ENCODE data around the gene RASAL1. TPM values are rescaled to one million over a fixed set of nuclear protein-coding genes. Genes with fewer than 3 reads are reported as not detected.

The RASAL1 gene
- polyA plus RNA-seq, 3 donors from 2014 or later: not detected

DNA sequence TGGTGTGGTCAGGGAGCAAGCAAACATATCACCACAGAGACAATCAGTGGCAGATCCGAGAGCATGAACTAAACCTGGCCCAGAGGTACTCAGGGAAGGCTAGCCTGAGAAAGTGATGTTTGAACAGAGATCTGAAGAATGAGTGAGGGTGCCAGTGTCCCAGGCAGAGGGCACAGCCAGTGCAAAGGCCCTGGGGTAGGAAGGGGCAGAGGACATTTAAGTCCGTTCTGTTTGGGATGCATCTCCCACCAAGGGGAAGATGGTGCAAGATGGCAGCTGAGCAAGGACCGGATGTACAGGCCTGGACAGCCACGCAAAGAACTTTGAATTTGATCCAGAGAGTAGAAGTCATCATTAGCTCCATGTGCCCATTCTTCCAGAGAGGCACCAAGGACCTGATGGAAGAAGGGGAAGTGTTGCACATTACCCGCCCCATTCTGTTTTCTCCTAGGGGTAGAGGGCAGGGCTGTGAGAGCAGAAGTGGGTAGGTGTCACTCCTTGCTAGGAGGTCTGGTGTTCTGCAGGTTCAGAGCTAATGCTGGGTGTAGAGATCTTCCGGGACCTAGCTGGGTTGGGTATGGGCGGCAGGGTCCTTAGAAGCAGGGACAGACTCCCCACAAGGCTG is 75.1 kb downstream of the RASAL1 start:
- DNase-seq: no peak
- no peak overlapping the region for H3K27ac Mint-ChIP-seq

DNA sequence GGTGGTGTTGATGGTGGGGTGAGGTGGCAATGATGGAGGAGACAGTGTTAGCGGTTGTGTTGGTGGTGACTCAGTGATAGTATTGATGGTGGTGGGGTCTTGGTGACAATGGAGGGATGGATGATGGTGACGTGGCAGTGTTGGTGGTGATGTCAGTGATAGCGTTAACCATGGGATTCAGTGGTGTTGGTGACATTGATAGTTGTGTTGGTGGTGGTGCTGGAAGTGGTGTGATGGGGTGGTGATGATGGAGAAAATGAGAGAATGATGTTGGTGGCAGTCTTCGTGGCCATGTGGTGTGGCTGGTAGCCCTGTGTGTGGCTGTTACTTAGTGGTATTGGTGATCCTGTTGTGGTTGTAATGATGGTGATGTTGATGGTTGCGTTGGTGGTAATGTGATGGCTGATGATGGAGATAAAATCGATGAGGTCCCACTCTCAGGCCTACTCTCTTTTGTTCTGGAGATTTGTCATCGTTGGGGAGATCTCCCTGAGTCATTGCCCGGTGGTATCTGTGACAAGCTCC is 76.4 kb downstream of the RASAL1 start:
- no peaks in the 10 kb centered on the region for H3K9me3 Mint-ChIP-seq
- peaks cover 4 to 17% of the 10 kb centered on the region in 2 donors for H3K4me1 Mint-ChIP-seq
- no peaks in the 10 kb centered on the region for H3K36me3 Mint-ChIP-seq
- peaks cover 0 to 6% (median 5%) of the 10 kb centered on the region in 3 donors for H3K27me3 Mint-ChIP-seq (ENCODE audit: low read depth in 3 of 3)
- DNase-seq: peak; percentile 28 to 50 (median 37)
- no peak overlapping the region for H3K27ac Mint-ChIP-seq
- no peak overlapping the region for H3K4me3 Mint-ChIP-seq

More for the DNA sequence above, 75.1 kb downstream of the RASAL1 start:
- Mint-ChIP-seq H3K27me3 (ENCODE audit: low read depth in 3 of 3) (peaks cover 2 to 8% (median 4%) of the 10 kb centered on the region in 3 donors), H3K4me3 (no peak overlapping the region), H3K9me3 (no peaks in the 10 kb centered on the region), H3K36me3 (no peaks in the 10 kb centered on the region), H3K4me1 (peaks cover 6 to 10% of the 10 kb centered on the region in 2 donors)

DNA sequence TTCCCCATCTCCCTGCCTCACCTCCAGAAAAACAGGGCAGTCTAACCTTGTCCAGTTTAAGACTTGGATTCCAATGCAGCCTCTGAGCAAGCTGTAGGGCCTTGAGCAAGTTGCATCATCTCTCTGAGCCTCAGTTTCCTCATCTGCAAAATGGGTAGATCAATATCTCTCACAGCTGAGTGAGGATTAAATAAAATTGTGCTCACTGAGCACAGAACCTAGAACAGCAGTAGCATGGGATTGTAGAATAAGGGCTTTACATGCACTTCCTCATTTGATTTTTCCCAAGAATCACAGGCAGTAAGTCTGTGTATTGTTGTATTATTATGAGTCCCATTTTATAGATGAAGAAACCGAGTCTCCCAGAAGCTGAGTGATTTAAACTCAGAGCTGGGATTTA is 77.0 kb downstream of the RASAL1 start:
- Mint-ChIP-seq H3K4me1 (peaks cover 4 to 17% of the 10 kb centered on the region in 2 donors), H3K9me3 (no peaks in the 10 kb centered on the region), H3K27me3 (ENCODE audit: low read depth in 3 of 3) (peaks cover 0 to 6% (median 5%) of the 10 kb centered on the region in 3 donors), H3K36me3 (no peaks in the 10 kb centered on the region), H3K27ac (no peak overlapping the region), H3K4me3 (peak overlapping the region in 3 of 5 donors; percentile 6 to 69 (median 67))
- no peak for DNase-seq

GRCh38 chr12:113057565-113058485 is 77.7 kb downstream of the RASAL1 start:
- DNase-seq: no peak
- Mint-ChIP-seq H3K27ac (peak overlapping the region in 1 of 6 donors; percentile 14), H3K36me3 (no peaks in the 10 kb centered on the region), H3K27me3 (ENCODE audit: low read depth in 3 of 3) (peaks cover 0 to 6% (median 5%) of the 10 kb centered on the region in 3 donors), H3K4me3 (peak overlapping the region in 4 of 5 donors; percentile 48 to 69 (median 54)), H3K9me3 (no peaks in the 10 kb centered on the region), H3K4me1 (peaks cover 4 to 17% of the 10 kb centered on the region in 2 donors)

DNA sequence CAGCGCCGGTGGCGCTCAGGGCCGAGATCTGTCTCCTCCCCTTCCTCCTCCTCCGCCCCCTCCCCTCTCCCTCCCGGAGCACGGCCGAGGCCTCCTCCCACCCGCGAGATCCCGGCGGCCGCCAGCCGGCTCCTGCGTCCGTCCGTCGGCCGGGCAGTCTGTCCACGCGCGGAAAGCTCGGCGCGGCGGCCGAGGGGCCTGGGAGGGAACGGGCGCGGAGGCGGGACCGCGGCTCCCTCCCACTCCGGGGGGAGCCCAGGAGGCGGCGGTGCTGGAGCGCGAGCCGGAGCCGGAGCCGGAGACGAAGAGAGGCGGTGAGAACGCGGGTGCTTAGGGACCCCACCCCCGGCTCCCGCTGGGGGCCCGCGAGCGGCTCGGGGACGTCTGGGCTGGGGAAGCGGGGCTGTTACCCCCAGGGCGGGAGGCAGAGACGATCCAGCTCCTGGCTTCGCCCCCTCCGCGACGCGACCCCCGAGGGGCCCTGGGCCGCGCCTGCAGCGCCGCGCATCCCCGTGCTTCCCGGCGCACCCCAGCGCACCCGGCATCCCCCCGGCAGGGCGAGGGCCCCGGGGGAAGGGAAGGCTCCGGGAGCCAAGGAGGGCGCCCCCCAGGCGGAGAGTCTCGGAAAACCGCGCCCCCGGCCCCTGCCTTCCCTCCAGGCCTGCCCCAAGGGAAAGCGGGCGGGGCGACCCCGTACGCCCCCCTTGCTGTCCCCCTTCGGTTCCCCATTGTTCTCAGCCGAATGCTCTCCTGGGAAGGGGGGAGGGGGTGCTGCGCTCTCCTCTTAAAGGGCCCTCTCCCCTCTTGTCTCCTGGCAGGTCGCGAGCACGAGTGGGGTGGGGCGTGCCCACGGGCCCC is 78.7 kb downstream of the RASAL1 start, which contains the start of gene DTX1:
TSS of gene DTX1 (plus strand) at position 100 of the 858 bp plus-strand sequence. CDS start 1,463 bp downstream, outside the sequence.
- peak; percentile 19 to 35 (median 34) for DNase-seq
- H3K36me3 Mint-ChIP-seq: no peaks in the 10 kb centered on the region
- H3K27me3 Mint-ChIP-seq (ENCODE audit: low read depth in 3 of 3): peaks cover 0 to 6% (median 5%) of the 10 kb centered on the region in 3 donors
- peak within 1 kb of the TSS; percentile 45 to 78 (median 68) for H3K4me3 Mint-ChIP-seq
- peak within 1 kb of the TSS in 1 of 6 donors; percentile 42 for H3K27ac Mint-ChIP-seq
- peaks cover 4 to 17% of the 10 kb centered on the region in 2 donors for H3K4me1 Mint-ChIP-seq
- H3K9me3 Mint-ChIP-seq: no peaks in the 10 kb centered on the region

DNA sequence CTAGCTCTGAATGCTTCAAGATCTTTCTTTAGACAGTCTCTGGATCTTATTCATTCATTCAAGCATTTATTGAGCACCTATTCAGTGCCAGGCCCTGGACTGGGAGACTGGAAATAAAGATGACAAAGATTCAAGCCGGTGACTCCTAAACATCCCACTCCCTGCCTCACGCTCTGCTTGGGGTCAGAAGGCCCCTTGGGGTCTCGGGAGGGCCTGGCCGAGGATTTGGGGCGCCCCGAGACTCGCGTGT is 79.3 kb downstream of the RASAL1 start:
- peaks cover 4 to 17% of the 10 kb centered on the region in 2 donors for H3K4me1 Mint-ChIP-seq
- peak overlapping the region; percentile 45 to 78 (median 68) for H3K4me3 Mint-ChIP-seq
- no peak for DNase-seq
- no peaks in the 10 kb centered on the region for H3K9me3 Mint-ChIP-seq
- peaks cover 0 to 6% (median 5%) of the 10 kb centered on the region in 3 donors for H3K27me3 Mint-ChIP-seq (ENCODE audit: low read depth in 3 of 3)
- H3K36me3 Mint-ChIP-seq: no peaks in the 10 kb centered on the region
- H3K27ac Mint-ChIP-seq: peak overlapping the region in 1 of 6 donors; percentile 42

- Mint-ChIP-seq H3K27me3 (ENCODE audit: low read depth in 3 of 3) (peaks cover 0 to 6% (median 5%) of the 10 kb centered on the region in 3 donors), H3K36me3 (no peaks in the 10 kb centered on the region), H3K9me3 (no peaks in the 10 kb centered on the region), H3K27ac (peak overlapping the region in 1 of 6 donors; percentile 42), H3K4me1 (peaks cover 4 to 17% of the 10 kb centered on the region in 2 donors), H3K4me3 (peak overlapping the region; percentile 45 to 78 (median 68))
- no peak for DNase-seq
These were observed 79.8 kb downstream of the RASAL1 start for GRCh38 chr12:113055594-113056380.

- H3K27me3 Mint-ChIP-seq (ENCODE audit: low read depth in 3 of 3): peaks cover 2 to 7% (median 6%) of the 10 kb centered on the region in 3 donors
- H3K9me3 Mint-ChIP-seq: no peaks in the 10 kb centered on the region
- no peak for DNase-seq
- no peak overlapping the region for H3K27ac Mint-ChIP-seq
- H3K36me3 Mint-ChIP-seq: no peaks in the 10 kb centered on the region
- H3K4me3 Mint-ChIP-seq: peak overlapping the region in 4 of 5 donors; percentile 36 to 69 (median 66)
- H3K4me1 Mint-ChIP-seq: peaks cover 4 to 17% of the 10 kb centered on the region in 2 donors
These were observed 80.5 kb downstream of the RASAL1 start for GRCh38 chr12:113054948-113055486.

GRCh38 chr12:113052326-113052725 is 83.2 kb downstream of the RASAL1 start:
- Mint-ChIP-seq H3K27ac (no peak overlapping the region), H3K36me3 (no peaks in the 10 kb centered on the region), H3K4me1 (peaks cover 7 to 16% of the 10 kb centered on the region in 2 donors), H3K9me3 (no peaks in the 10 kb centered on the region), H3K27me3 (ENCODE audit: low read depth in 3 of 3) (peaks cover 4 to 12% (median 5%) of the 10 kb centered on the region in 3 donors), H3K4me3 (no peak overlapping the region)
- no peak for DNase-seq

DNA sequence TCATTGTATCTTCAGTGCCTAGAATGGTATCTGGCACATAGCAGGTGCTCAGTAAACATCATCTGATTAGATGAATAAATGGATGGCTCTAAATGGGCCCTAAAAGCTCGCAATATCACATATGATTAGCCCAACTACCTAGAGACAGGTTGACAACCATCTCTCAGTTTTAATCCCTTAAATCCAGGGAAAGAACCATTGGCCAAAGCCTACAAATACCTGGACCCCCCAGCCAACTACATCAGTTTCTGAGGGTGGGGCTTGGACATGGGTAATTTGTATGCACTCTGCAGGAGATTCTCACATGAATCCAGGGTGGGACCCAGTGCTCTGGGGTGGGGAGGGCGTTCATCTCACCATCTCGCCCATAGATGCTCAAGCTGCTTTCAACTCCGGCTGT is 83.8 kb downstream of the RASAL1 start:
- Mint-ChIP-seq H3K9me3 (no peaks in the 10 kb centered on the region), H3K4me3 (no peak overlapping the region), H3K36me3 (no peaks in the 10 kb centered on the region), H3K27ac (no peak overlapping the region), H3K4me1 (peaks cover 7 to 16% of the 10 kb centered on the region in 2 donors), H3K27me3 (ENCODE audit: low read depth in 3 of 3) (peaks cover 4 to 12% (median 5%) of the 10 kb centered on the region in 3 donors)
- DNase-seq: no peak

GRCh38 chr12:113050795-113051194 is 84.8 kb downstream of the RASAL1 start:
- H3K4me3 Mint-ChIP-seq: no peak overlapping the region
- H3K36me3 Mint-ChIP-seq: no peaks in the 10 kb centered on the region
- peaks cover 2 to 11% of the 10 kb centered on the region in 2 donors for H3K4me1 Mint-ChIP-seq
- peaks cover 2 to 10% (median 4%) of the 10 kb centered on the region in 3 donors for H3K27me3 Mint-ChIP-seq (ENCODE audit: low read depth in 3 of 3)
- H3K27ac Mint-ChIP-seq: no peak overlapping the region
- H3K9me3 Mint-ChIP-seq: no peaks in the 10 kb centered on the region
- no peak for DNase-seq

DNA sequence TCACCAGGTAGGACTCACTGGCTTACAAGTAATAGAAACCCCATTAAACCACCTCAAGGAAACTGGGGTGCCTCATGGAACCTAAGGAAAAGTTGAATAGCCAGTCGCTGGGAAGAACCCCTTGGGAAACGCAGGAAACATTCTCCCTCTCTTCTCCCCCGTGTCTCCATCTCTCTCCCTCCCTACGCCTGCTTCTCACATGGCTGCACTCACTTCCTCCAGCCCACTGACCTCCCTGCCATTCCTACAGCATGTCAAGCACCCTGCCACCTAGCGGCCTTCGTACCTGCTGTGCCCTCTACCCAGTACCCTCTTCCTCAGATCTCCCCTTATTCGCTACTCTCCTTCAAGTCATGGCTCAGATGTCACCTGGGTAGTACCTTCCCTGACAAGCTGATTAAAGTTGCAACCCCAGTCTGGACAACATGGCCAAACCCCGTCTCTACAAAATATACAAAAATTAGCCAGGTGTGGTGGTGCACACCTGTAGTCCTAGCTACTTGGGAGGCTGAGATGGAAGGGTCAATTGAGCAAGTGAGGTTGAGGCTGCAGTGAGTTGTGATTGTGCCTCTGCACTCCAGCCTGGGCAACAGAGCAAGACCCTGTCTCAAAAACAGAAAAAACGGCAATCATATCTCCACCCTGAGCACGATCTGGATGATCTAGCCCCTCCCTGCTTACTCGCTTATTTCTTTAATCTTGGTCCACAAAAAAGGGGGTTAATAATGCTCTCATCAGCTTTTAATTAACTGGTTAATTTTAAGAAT is 85.4 kb downstream of the RASAL1 start:
- no peaks in the 10 kb centered on the region for H3K9me3 Mint-ChIP-seq
- H3K27ac Mint-ChIP-seq: no peak overlapping the region
- peaks cover 0 to 13% (median 4%) of the 10 kb centered on the region in 3 donors for H3K27me3 Mint-ChIP-seq (ENCODE audit: low read depth in 3 of 3)
- DNase-seq: no peak
- no peaks in the 10 kb centered on the region for H3K36me3 Mint-ChIP-seq
- no peak overlapping the region for H3K4me3 Mint-ChIP-seq
- peaks cover 2 to 11% of the 10 kb centered on the region in 2 donors for H3K4me1 Mint-ChIP-seq
